ENCODE data around the gene TBC1D22B. TPM values are rescaled to one million over a fixed set of nuclear protein-coding genes. Genes with fewer than 3 reads are reported as not detected.
A peak's percentile ranks its signal among the peaks of the same experiment; 100 is the strongest.
"Not testable (repeated sequence)": the region's sequence is repeated elsewhere in the genome, so short reads cannot be mapped to it uniquely, and the experiment has no call there.

TBC1D22B gene
- total RNA-seq, 1 donor from 2014 or later = 8.8 TPM

DNA sequence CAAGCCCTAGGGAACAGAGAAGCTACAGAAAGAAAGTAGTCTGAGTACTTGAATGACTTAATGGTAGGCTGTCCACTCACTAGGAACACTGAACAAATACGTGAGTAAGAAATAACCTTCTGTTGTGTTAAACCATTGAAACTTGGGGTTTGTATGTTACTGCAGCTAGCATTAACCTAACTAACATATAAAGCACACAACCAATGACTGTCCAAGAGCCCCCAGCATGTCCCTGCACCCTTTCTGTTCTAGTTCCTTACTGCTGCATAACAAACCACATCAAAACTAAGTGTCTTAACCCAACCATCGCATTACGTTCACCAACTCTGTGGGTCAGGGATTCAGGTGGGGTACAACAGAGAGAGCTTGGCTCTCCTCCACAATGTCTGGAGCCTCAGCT is 85.7 kb downstream of the TBC1D22B start:
- no peak for DNase-seq (ENCODE audit: low read depth)
- H3K4me3 ChIP-seq (ENCODE audit: low read depth, low read length) = no peak overlapping the region
- TF ChIP-seq, protein P1, sequence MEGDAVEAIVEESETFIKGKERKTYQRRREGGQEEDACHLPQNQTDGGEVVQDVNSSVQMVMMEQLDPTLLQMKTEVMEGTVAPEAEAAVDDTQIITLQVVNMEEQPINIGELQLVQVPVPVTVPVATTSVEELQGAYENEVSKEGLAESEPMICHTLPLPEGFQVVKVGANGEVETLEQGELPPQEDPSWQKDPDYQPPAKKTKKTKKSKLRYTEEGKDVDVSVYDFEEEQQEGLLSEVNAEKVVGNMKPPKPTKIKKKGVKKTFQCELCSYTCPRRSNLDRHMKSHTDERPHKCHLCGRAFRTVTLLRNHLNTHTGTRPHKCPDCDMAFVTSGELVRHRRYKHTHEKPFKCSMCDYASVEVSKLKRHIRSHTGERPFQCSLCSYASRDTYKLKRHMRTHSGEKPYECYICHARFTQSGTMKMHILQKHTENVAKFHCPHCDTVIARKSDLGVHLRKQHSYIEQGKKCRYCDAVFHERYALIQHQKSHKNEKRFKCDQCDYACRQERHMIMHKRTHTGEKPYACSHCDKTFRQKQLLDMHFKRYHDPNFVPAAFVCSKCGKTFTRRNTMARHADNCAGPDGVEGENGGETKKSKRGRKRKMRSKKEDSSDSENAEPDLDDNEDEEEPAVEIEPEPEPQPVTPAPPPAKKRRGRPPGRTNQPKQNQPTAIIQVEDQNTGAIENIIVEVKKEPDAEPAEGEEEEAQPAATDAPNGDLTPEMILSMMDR (conservative IDR thresholded peaks at IDR 0.05; ENCODE audit: low read depth, low read length) = no peak

DNA sequence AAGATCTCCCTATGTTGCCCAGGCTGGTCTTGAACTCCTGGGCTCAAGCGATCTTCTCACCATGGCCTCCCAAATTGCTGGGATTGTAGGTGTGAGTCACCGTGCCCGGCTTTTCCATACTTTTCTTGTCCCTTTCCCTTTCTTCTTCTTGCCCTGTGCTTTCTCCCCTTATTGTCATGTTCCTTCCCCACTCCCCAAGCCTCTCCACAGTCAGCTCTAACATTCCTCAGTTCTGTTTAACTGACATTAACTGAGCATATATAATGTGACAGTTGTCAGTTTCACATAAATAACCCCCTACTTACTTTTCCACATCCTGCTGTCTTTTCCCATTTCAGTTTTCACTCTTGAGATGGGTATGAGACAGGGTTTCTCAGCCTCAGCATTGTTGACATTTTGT is 86.7 kb downstream of the TBC1D22B start:
- no peak overlapping the region for H3K4me3 ChIP-seq (ENCODE audit: low read depth, low read length)
- no peak for DNase-seq (ENCODE audit: low read depth)
- TF ChIP-seq, protein P1 (conservative IDR thresholded peaks at IDR 0.05; ENCODE audit: low read depth, low read length) = no peak

DNA sequence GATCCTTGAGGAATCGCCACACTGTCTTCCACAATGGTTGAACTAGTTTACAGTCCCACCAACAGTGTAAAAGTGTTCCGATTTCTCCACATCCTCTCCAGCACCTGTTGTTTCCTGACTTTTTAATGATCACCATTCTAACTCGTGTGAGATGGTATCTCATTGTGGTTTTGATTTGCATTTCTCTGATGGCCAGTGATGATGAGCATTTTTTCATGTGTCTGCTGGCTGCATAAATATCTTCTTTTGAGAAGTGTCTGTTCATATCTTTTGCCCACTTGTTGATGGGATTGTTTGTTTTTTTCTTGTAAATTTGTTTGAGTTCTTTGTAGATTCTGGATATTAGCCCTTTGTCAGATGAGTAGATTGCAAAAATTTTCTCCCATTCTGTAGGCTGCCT is 88.2 kb downstream of the TBC1D22B start:
- not testable (repeated sequence) for H3K4me3 ChIP-seq (ENCODE audit: low read depth, low read length); DNase-seq (ENCODE audit: low read depth)

DNA sequence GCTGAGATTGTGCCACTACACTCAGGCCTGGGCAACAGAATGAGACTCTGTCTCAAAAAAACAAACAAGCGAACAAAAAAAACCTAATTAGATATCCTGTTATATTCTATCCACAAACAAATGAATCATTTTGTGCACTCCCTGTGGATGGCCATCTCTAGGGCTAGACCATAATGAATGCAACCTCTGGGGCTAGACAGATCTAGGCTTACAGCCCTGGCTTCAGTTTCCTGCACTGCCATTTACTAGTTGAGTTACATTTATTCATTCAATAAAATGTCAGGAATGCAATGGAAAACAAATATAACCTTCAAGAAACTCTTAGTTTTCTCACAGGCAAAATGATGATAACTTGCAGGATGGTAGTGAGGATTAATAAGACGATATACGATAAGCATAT is 89.6 kb downstream of the TBC1D22B start:
- no peak for DNase-seq (ENCODE audit: low read depth)
- TF ChIP-seq, protein P1 (conservative IDR thresholded peaks at IDR 0.05; ENCODE audit: low read depth, low read length) = no peak
- no peak overlapping the region for H3K4me3 ChIP-seq (ENCODE audit: low read depth, low read length)

DNA sequence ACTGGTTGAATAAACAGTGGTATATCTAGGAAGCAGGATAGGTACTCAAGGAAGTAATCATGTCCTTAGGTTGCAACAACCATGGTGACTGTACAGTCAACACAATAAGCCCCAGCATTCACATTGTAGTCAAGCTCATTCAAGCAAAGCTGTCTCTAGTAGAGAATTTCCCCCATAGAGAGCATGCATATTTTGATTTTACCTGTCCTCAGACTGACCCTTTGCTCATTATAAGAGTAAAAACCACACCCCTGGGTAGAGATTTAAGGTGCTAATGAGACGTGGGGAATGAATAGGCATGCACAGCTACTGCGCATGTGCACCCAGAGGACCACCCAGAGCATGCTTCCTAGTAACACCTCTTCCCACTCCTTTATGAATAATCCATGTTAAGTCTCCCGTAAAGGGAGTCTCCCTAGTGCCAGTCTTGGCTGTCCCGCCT is 90.1 kb downstream of the TBC1D22B start:
- TF ChIP-seq, protein P1 (conservative IDR thresholded peaks at IDR 0.05; ENCODE audit: low read depth, low read length) = no peak
- no peak overlapping the region for H3K4me3 ChIP-seq (ENCODE audit: low read depth, low read length)
- DNase-seq (ENCODE audit: low read depth) = peak; percentile 38

DNA sequence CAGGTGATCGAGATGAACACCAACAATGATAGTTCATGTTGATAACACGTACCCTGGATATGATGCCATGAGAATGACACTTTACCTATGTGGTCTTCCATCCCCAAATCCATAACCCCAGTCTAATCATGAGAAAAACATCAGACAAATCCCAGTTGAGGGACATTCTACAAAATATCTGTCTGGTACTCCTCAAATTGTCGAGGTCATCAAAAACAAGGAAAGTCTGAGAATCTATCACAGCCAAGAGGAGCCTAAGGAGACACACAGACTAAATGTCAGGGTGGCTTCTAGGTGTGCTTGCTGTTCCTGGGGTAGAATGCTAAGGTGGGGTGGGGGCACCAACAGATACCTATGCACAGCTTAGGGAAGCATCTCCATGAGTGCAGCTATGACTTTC is 93.5 kb downstream of the TBC1D22B start:
- DNase-seq (ENCODE audit: low read depth) = no peak
- TF ChIP-seq, protein P1 (conservative IDR thresholded peaks at IDR 0.05; ENCODE audit: low read depth, low read length) = no peak
- no peak overlapping the region for H3K4me3 ChIP-seq (ENCODE audit: low read depth, low read length)

DNA sequence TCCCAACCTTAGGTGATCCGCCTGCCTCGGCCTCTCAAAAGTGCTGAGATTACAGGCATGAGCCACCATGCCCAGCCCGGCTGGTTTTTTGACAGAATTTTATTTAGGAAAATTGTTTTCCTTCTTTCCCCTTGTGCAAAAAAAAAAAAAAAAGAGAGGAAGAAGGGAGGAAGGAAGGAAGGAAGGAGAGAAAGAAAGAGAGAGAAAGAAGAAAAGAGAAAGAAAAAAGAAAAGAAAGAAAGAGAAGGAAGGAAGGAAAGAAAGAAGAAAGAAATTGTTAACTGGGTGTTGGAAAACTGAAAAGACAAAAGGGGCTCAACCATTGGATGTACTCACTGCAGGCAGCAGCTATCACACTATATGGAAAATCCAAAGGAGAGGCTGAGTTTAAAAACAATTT is 94.8 kb downstream of the TBC1D22B start:
- DNase-seq (ENCODE audit: low read depth) = no peak
- TF ChIP-seq, protein P1 (conservative IDR thresholded peaks at IDR 0.05; ENCODE audit: low read depth, low read length) = no peak
- H3K4me3 ChIP-seq (ENCODE audit: low read depth, low read length) = no peak overlapping the region

Measured in epithelial cell of proximal tubule (primary cell).